ENCODE data around the gene LYAR.
A peak's percentile ranks its signal among the peaks of the same experiment; 100 is the strongest.

The LYAR gene

DNA sequence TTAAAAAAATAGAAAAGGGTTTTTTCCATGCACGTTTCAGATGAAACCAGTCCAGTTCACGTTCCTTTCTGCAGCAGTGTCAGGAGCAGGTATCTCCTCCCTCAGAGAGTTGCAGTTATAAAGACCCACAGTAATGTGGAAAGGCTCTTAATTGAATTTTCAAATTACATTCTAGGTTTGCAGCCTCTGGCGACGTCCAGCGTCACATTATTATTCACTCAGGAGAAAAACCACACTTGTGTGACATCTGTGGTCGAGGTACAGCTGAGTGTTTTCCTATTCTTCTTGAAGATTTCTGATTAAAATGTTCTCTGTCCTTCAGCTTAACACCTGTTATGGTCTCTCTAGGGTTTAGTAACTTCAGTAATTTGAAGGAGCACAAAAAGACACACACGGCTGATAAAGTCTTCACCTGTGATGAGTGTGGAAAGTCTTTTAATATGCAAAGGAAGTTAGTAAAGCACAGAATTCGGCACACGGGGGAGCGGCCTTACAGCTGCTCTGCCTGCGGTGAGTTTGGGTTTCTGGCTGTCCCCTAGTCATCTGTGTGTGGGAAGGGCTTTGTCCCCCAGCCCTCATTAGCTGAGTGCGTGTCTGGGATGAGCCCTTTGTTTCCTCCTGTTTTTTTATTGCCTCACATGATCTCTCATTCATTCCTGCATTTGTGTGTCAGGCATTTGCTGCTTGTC lies 25.7 kb upstream of the LYAR start:
- no peak for DNase-seq

DNA sequence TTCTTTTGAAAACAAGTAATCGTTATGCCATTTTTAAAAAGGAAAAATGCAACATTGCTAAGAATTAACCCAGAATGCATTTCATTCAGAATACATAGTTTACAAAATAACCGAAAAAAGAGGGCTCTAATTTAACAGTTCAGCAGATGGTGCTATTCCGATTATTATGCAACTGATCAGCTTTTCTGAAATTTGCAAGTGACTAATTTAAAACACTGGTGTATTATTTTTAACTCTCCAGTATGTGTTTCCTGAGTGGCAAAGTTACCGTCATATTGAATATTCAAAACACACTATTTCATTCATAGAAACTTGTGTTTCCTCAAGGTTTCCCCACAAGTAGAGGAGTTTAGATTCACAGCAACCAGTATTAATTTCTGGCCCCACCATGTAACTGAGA lies 21.2 kb upstream of the LYAR start:
- no peak for DNase-seq

DNA sequence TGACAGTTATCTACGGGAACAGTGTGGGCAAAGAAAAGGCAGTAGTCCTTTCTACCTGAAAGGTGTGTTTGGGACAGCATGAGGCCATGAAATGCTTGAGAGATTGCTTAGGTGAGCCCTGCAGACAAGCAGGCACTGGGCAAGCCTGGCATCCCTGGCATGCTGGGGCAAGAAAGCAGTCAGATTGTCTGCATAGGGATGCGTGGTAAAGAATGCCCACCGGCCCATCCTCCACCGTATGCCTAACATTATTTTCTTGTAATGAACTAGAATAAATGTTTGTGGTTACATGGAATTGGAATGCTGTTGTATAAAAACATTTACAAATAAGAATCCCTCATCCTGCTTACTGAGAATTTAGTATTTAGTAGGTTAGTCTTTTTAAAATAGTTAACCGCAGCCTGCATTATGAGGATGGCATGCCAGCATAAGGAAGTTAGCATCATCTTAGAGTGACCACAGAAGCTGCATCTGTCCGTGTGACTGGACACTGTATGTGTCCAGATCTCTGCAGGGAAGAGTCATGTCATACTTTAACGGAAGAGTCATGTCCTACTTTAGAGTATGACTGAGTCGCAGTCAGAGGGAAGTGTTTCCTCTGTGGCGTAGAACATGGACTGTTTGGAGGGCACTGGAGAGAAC lies 19.0 kb upstream of the LYAR start:
- no peak for DNase-seq

DNA sequence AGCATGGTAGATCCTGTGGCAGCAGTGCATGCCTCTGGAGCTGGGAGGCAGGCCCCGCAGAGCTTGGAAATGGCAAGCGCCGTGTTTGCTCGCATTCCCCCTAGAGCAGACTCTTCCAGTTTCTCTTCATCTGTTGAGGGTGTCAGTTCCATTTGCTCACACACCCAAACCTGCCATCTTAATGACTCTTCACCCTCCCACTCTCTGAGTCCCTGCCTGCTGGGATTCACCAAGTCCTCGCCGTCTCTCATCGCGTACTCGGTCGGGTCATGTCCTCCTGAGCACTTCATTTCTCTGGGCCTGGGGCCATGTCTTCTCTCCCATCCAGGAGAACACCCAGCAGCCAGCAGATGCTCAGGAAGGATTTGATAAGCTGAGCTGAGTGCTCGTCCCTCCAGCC lies 17.0 kb upstream of the LYAR start:
- DNase-seq = no peak

DNA sequence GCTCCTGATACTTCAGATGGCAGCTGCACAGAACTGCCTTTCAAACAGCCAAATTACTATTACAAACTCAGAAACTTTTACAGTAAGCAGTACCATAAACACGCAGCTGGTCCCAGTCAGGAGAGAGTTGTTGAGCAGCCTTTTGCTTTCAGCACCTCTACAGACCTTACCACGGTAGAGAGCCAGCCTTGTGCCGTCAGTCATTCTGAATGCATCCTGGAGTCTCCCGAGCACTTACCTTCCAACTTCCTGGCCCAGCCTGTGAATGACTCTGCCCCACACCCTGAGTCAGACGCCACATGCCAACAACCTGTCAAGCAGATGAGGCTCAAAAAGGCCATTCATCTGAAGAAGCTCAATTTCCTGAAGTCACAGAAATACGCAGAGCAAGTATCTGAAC lies 12.5 kb upstream of the LYAR start:
- no peak for DNase-seq

DNA sequence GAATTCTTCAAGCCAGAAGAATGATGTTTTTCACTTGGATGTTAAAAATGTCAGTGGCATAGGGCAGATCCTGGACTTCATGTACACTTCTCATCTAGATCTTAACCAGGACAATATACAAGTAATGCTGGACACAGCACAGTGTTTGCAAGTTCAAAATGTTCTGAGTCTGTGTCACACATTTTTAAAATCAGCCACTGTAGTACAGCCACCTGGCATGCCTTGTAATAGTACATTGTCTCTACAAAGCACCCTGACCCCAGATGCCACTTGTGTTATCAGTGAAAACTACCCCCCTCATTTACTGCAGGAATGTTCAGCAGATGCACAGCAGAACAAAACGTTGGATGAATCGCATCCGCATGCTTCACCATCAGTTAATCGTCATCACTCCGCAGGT lies 12.0 kb upstream of the LYAR start:
- DNase-seq = no peak

DNA sequence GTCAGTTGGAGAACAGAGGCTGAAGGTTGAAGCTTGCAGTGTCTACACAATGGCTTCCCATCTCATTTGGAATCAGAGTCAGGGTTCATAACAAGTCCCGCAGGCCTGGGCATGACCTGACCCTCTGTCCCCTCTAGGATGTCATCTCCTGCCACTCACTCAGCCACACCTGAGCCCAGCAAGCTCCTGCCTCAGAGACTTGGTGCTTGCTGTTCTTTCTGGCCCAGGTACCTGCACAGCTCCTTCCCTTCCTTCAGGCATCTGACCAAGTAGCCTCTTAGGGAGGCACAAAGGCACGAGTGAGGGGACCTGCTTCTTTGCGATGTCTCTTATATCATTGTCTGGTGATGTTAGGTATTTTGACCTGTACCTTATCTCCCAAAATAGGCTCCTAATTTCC lies 9.1 kb upstream of the LYAR start:
- no peak for DNase-seq

DNA sequence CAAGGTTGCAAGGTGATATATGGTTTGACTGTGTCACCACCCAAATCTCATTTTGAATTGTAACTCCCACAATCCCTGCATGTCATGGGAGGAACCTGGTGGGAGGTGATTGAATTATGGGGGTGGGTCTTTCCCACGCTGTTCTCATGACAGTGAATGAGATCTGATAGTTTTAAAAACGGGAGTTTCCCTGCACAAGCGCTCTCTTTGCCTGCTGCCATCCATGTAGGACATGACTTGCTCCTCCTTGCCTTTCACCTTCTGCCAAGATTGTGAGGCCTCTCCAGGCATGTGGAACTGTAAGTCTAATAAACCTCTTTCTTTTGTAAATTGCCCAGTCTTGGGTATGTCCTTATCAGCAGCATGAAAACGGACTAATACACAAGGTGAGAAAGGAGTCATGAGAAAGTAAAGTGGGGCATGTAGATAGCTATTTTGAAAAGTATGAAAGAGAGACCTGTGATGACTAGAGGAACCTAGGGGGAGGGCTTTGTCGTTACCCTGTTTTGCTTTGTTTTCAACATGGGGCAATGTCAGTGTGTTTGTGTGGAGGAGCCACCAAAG lies 6.4 kb upstream of the LYAR start:
- no peak for DNase-seq

DNA sequence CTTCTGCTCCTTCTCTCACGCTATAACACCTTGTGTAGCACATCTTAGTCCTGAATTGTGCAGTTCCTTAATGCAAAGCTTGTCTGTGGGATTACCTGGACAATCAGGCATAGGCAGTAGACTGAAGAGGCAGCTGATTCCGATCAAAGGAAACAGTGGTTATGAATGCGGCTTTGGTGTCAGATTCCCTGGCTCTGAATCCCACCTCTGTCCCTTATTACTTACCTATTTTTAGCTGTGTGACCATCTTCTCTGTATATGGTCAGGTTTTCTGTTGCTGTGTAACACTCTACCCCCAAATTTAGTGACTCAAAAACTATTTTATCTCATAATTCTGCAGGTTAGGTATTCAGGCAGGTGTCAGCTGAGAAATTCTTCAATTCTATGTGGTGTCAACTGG lies 3.3 kb upstream of the LYAR start:
- DNase-seq = no peak

DNA sequence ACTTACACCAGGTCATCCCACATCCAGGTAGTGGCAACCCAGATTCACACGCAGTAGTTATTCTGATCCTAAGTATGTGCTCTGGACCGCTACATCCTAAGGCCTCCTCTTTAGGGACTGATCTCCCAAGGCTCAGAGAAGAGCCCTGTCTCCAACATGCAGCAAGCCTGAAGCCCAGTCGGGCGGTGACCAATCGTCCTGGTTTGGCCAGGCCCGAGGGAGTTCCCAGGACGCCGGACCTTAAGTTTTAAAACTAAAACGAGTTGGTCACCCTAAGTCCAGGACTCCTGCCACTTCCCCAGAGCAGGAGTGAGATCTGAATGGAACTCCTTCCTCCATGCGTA lies 385 bp downstream of the LYAR start:
- DNase-seq = peak; percentile 73

DNA sequence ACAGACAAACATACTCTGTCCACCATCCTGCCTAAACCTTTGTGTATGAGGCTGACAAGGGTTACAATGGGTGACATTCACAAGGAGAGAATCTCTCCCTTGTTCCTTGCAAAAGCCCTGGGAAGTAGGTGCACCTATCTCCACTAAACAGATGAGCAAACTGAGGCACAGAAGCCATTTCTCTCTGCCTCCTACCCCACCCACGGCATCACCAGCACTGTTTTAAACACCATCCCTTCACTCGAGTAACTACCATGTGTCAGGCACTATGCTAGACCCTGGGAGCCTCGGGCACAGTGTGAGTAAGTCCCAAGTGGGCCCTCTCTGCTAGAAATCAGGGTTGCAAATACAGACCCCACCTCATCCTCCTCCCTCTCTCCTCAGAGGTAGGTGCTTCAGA lies 899 bp downstream of the LYAR start:
- no peak for DNase-seq

DNA sequence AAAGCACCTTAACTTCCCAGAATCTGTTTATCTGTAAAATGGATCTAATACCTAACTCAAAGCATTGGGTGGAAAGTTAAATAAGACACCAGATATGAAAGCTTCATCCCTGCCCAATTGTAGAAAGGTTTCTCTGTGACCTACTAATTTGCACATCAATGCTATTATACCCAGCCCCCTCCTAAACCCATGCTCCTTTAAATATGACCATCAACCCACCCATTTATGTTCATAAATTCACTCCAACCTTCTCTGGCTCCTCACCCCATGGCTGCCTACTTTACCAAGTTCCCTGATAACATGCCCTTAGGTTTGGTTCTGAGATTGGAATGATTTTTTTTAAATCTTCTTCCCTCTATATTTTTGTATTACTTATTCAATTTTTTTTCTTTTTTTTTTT lies 1.9 kb downstream of the LYAR start:
- no peak for DNase-seq

DNA sequence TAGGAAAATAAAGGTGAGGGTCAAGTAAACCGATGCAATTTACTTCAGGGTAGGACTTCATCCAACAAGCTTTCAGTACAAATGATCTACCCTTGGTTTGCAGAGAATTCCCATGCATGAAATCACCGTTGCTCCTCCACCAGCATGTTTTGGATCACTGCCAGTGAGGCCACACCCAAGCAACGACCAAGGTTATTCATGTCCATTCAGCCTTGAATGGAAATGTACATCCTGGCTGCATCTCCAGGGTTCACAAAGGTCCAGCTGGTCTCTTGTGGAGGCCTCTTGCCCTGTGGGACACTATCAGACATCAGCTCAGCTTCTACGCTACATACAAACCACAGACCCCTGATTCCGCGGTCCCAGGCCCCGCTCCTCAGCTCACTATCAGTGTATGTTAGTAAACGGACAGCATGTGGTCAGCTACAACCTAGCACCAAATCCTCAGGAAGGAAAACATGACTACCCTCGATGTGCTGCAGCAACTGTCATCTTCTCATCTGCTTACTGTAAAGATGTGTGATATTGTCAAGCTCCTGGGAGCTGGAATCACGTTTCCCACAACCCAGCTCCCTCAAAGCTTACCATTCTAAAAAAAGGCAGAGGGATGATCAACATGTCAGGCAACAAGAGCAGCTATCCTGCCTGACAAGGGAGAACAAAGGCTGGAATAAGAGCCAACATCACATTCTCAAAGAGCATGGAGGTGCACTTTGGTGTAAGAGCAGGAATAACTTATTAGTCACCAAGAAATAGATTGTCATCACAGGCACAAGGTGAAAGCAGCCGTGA lies 4.9 kb downstream of the LYAR start:
- peak; percentile 18 for DNase-seq

DNA sequence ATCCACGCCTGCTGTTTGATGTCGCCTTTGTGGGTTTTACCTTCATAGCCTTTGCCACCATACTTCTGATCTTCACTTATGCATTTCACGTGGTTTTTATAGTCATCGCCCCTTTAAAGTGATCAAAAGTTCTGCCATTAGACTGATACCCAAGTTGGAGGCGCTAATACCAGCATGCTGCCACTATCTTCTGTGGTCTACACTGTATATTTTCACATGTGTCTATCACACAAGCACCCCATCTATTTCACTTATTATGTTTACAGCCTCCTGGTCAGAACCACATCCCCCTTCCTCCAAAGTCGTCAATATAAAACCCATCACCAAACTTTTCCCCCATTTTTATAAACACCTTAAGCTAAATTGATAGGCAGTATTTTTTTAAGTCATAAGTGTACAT lies 8.2 kb downstream of the LYAR start:
- no peak for DNase-seq

DNA sequence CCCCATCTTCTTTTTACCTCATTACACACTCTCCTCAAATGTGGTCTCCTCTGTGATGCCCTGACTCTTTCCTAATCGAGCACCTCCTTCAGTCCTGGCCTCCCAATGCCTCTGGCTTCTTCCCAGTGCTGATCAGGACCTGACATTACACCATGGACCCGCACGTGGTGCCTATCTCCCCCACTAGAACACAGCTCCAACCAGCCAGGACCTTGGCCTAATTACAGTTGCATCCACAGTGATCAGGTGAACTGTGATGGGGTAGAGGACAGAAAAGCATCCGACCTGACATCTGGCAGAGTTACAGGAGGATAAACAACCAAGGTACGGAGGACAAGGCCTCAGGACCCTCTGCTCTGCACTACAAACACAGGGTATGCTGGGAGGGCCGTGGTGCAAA lies 12.4 kb downstream of the LYAR start:
- DNase-seq = no peak

DNA sequence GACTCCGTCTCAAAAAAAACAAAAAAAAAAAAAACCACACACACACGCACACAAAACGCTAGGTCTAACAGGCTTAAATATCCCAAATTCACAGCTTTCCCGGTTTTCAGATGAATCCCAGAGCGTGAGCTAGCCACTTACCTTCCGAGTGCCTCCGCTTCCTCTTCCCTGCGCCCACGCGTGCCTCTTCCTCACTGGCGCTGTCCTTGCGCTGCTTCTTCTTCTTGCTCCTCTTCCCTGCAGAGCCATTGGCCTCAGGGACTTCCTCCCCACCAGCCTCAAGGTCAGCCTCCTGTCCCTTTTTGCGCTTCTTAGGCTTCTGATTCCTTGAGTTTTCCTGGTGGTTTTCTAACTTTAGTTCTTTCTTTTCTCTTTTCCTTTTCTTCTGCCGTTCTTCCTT lies 15.7 kb downstream of the LYAR start:
- no peak for DNase-seq

DNA sequence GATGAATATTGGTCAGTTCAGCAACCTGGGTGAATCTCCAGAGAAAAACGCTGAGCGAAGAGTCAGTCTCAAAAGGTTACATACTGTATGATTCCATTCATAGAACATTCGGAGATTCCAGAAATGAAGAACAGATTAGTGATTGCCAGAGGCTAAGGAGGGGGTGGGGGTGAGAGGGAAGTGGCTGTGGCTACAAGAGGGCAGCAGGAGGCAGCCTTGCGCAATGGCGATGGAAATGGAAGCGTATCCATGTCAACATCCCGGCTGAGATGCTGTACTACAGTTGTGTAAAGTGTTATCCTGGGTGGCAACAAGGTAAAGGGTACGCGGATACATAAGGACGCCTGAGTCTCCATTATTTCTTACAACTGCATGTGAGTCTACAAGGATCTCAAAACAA lies 18.0 kb downstream of the LYAR start:
- peak; percentile 22 for DNase-seq

DNA sequence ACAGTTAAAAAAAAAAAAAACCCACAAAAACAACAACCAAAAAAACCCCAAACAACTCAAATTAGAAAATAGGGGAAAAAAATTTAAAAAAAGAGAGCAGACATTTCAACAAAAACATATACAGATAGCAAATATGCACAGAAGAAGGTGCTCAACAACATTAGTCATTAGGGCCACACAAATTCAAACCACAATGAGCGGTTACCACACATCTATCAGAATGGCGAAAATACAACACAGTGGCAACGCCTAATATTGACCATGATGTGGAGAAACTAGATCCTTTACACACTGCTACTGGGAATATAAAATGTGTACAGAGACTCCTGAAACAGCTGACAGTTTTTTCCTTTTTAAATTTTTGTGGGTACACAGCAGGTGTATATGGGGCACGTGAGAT lies 19.4 kb downstream of the LYAR start:
- no peak for DNase-seq

DNA sequence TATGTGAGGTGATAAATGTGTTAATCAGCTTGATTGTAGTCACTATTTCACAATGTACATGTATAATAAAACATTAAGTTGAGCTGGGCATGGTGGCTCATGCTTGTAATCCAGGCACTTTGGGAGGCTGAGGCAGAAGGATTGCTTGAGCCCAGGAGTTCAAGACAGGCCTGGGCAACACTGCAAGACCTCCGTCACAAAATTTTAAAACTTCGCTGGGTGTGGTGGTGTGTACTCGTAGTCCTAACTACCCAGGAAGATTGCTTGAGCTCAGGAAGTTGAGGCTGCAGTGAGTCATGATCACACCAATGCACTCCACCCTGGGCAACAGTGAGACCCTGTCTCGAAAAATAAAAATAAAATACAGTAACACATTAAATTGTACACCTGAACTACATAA lies 20.1 kb downstream of the LYAR start:
- no peak for DNase-seq

DNA sequence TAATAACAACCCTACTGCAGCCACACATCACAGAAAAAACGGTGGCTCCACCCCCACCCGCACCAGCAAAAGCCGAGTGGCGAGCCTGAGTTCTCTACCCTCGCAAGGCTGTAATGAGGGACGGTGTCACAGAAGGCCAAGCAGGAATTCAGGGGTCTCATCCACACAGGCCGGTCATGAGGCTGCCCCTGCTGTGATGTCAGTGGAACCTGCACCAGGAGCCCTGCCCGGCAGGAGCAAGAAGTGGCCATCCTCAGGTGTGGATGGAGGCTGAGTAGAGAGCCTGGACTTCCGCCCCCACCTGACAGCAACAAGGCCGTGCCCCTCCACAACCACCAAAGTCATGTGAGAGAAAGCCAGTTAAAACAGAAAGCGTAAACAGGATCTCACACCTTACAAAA lies 20.6 kb downstream of the LYAR start:
- DNase-seq = no peak

DNA sequence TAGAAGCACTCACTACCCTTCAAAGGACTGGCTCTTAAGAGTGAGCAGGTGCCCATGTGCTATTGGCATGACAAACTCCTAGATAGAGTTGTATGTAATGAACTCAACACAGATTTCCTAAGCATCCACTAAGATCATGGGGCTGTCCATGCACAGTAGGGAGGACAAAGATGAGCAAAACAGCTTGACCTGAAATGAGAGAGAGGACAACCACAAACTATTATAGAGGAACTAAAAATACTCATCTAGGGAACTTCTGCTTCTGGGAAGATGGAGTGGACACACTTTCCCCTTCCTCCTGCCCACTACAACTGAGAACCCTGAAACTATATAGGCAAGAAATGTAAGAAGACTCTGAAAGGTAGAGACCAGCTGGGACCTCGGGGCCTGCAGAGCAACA lies 21.2 kb downstream of the LYAR start:
- no peak for DNase-seq

DNA sequence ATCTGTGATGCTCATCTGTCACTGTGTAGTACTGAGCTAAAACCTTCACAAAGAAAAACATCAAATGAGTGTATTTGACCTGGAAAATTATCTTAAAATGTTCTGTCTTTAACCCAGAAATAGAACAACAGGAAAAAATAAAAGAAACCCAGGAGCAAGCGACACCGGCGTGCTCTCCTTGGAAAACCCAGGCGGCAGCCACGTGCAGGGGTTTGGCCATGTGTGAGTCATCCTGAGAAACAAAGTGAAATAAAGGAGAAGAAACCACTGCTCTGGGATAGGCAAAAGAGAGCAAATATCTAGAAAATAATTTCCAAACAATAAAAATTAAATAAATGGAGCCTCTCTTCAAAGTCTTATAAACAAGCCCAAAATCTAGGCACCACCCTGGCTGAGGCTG lies 22.0 kb downstream of the LYAR start:
- no peak for DNase-seq

DNA sequence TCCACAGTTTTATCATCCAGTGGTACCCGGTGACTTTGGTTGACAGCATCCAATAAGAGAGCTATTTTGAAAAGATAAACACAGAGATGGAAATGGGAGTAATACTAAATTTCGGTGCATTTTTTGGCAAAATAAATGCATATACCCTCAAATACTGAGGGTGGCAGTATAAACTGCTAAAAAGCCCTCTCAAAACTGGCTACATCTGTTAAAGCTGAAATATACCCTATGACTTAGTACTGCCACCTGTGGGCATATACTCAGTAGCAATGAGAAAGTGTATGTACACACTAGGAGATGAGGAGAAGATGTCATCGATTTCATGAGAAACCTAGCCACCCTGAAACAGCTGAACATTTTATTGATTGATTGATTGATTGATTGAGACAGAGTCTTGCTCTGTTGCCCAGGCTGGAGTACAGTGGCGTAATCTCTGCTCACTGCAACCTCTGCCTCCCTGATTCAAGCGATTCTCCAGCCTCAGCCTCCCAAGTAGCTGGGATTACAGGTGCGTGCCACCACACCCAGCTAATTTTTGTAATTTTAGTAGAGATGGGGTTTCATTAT lies 29.7 kb downstream of the LYAR start:
- DNase-seq = peak; percentile 75

Data from DMS53 (cell line).